ENCODE results near the gene DAZ2.
"Not testable (repeated sequence)": the region's sequence is repeated elsewhere in the genome, so short reads cannot be mapped to it uniquely, and the experiment has no call there.

Gene DAZ2

DNA sequence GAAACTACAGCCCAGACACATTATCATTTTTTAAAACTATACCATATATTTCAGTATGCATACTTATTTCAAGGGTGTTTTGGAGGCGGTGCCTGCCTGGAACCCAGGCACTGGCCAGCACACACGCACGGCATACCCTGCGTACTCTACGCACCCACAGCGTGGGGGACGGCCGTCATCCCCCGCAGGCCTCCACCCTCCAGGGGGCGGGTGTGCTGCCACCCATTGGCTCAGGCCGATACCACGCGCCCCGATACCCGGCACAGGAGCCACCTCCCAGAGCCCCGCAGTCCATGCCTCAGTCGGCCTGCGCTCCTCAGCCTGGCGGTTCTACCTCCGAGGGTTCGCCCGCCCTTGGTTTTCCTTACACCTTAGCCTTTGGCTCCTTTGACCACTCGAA, at the start of gene DAZ2:
Gene DAZ2, plus strand, starts transcription at position 301 of the 400 bp plus-strand sequence. CDS start 208 bp downstream, outside the sequence.
- not testable (repeated sequence) for DNase-seq

- DNase-seq = not testable (repeated sequence)
Observed at GRCh38 chrY:23198908-23199307, 20.4 kb upstream of the DAZ2 start, which contains the start of gene DAZ1. Gene DAZ1 (minus strand): TSS chrY:23199008. CDS start chrY:23198800, 208 bp downstream.

GRCh38 chrY:23207455-23207854, 11.9 kb upstream of the DAZ2 start:
- DNase-seq = not testable (repeated sequence)

GRCh38 chrY:23209802-23210495, 9.4 kb upstream of the DAZ2 start:
- not testable (repeated sequence) for DNase-seq

DNA sequence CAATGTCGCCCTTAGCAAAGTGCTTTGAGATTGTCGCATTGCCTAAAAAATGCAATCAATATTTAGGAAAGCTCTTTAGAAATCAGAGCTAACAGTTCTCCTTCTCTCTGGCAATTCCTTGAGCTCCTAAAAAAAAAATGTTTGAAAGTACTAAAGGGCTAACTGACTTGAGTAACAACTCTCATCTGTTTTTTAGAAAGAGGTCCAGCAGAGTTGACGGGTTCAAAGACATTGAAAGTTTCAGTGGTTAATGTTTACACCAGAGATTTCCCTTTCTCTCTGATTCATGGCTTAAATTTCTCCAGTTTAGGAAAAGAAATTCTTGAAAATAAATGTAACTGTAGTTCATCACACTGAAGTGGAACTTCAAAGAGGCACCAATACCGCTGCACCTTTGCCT, 8.7 kb upstream of the DAZ2 start:
- not testable (repeated sequence) for DNase-seq
